Stimulated activated CD4-positive, alpha-beta T cell treated with anti-CD3 and anti-CD28 coated beads, Interleukin-4, amount 100 ng/mL, for 1 hour (primary cell): ENCODE measurements around the gene FREM1.

Experiments used
- DNase-seq: peaks from one replicate; pipeline ENCODE4 v3.0.0-alpha.2; 2020

FREM1 gene

GRCh38 chr9:14866200-14866749, 44.0 kb downstream of the FREM1 start:
- DNase-seq = no peak

DNA sequence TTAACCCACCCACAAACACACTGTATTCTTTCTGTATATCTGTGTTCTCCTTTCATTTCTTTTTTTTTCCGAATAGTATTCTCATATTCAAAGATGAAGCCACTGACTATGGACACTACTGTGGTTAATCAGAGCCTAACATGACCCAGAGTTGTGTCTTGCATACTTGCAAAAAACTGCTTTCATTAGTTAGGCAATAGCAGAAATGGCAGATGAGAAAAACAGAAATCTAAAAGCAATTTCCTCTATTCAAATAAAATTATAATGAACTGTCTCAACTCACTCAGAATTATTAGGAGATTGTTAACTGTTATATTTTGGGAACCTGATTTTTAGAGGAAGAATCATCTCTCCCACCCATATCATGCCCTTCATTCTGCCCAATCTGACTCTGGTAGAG, 45.9 kb downstream of the FREM1 start:
- no peak for DNase-seq

DNA sequence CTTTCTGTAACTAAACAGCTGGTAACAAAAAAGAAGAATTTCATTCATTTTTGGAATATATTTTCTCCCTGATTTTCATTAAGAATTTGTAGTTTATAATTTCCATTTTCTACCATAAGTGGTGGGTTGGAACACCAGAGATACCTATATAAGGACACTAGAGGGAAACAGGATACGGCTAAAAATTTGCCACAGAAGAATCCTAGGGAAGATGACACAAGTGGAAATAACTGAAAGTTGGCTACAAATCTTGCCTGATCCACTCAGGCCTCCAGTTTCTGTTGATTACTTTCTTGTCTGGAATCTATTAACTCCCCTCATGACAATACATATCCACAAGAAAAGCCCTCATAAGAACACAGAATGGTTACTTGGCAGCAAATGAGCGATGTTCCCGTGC, 46.8 kb downstream of the FREM1 start:
- DNase-seq = no peak

GRCh38 chr9:14857449-14858305, 52.6 kb downstream of the FREM1 start:
- no peak for DNase-seq

- DNase-seq = no peak
These were observed 60.4 kb downstream of the FREM1 start for GRCh38 chr9:14849851-14850250.

GRCh38 chr9:14849296-14849695, 60.9 kb downstream of the FREM1 start:
- DNase-seq = no peak

DNA sequence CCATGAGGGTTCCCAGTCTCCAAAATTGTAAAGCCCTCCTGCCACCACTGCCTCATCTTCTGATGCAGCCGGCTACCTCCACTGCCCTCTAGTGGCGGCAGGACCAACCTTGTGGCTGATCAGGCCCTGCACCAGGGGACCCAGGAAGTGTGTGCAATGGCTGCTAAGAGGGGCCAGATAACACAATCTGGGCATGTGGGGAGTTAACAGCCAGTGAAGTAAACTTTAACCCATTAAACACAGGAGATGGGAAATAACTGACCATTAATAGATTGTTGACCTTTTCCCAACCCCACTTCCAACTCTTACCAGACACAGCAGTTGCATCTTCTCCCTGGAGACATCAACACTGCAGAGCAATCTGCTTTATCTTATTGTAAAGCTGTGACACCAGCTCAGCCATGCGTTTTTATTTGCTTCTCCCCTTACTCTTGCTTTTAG, 63.3 kb downstream of the FREM1 start:
- DNase-seq = peak; percentile 56

GRCh38 chr9:14843163-14843562, 67.1 kb downstream of the FREM1 start:
- DNase-seq = no peak

- DNase-seq = no peak
These were observed 68.0 kb downstream of the FREM1 start for GRCh38 chr9:14842269-14842668.

DNA sequence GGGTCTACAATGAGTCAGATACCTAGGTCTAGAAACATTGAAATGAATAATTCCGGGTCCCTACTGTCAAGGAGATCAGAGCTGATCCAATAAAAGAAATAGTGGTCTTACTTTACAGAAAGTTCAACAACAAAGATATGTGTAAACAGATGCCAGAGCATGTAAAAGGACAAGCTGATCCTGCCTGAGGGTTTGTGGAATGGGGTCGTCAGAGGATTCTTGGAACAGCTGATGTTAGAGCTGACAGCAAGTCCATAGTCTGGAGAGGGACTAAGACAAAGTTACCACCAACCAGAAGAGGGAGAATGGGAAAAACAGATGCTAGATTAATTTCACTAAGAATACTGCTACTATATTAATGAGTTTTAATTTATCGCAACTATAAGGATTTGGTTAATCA, 71.5 kb downstream of the FREM1 start:
- DNase-seq = no peak

GRCh38 chr9:14836885-14837284, 73.3 kb downstream of the FREM1 start:
- DNase-seq = no peak

DNA sequence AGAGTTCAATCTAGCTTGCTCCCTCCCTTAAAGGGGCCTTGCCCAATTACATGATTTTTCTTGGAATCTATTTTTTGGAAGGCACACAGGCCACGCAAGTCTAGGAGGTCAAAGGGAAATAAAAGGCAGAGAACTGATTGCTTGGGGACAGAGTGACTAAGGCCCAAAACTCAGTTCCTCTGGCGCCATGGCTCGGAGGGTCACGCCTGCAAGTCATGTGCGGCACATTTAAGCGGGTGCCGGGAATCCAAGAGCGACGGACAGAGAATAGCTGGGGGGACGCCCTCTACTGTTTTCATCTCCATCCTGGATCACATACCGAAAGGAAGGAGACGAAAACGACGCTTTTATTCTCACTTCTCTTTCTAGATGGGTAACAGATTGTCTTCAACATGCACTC, 78.6 kb downstream of the FREM1 start:
- no peak for DNase-seq

DNA sequence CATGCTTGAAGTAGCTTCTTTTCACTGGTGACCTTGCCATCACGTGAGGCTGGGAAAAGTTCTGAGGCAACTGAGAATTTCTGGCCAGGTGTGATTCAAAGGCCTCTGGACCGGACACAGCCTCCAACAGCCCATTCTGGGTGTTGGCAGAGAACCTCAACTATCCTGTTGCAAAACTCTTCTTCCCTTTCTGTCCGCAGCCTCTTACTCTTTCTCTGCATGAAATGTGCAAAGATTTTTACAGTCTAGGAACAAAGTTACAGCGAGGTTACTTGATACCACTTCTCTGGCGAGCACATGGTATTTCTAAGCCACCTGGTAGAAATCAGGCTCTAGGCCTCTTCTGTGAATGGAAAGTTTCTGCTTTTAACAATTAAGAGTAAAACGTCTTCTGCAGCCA, 79.2 kb downstream of the FREM1 start:
- no peak for DNase-seq

GRCh38 chr9:14830057-14830456, 80.2 kb downstream of the FREM1 start:
- DNase-seq = no peak

GRCh38 chr9:14829204-14829603, 81.0 kb downstream of the FREM1 start:
- DNase-seq = no peak

DNA sequence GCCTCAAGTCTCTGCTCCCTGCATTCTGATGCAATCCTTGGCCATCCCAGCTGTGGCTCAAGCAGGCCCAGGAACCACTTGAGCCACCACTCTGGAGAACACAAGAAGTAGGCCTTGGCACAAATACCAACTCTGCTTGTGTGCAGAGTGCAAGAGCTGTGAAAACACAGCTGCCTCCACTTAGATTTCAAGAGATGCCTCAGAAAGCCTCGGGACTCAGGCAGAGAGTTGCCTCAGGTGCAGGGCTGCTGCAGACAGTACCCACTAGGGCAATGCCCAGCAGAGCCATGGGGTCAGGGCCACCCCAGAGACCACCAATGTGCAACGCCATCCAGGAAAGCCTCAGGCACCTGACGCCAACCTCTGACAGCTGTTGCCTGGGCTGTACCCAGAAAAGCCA, 82.4 kb downstream of the FREM1 start:
- no peak for DNase-seq

DNA sequence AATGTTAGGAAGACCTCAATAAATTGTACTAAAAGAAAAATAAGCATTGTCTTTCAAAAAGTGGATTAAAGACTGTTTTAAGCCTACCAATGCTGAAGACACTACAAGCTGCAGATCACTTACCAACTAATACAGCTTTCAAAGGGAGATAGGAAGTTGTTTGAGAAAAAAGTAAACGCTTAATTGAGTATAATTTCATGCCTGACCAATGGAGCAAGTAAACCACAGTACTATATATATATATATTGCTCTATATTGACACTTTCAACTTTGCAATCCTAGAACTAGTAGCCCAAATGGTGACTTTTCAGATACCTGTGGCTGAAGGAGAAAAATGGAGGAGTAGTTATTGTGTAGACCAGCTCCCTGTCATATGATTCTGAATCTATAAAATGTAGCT, 85.7 kb downstream of the FREM1 start:
- no peak for DNase-seq

DNA sequence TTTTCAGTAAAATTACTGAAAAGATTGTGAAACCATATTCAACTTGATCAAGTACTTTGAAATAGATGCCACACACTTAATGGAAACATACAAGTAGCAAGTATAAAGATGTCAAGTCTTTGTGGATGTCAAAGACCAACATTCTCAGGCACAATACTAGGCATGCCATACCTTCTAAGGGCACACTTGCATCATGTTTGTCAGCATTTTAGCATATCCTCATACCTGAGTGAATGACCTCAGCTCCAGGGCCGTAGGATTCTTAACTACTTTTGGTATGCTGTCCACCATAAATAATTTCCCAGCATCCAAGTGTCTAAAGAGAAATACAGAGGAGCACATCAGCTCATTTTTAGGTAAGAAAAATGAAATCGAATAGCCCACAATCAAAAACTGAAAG, 86.4 kb downstream of the FREM1 start:
- no peak for DNase-seq

DNA sequence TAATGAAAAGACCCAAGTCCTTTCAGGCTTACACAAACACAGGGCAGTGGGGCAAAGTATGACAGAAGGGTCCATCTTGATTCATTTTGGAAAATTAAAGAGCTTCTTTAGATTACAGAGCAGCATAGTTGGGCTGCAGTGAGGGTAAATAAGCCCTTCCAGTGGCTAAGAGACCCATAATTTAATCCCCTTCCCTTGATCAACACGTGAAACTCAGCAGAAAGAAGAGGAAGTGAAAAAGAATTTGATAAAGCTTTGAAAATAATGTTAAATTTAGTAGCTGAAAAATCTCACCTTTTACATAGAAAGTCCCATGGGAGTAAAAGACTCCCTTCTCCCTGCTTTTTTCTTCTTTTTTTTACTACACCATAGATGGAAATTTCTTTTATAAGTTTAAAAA, 87.6 kb downstream of the FREM1 start:
- no peak for DNase-seq

- DNase-seq = no peak
These were observed 91.0 kb downstream of the FREM1 start for GRCh38 chr9:14819183-14819582.

DNA sequence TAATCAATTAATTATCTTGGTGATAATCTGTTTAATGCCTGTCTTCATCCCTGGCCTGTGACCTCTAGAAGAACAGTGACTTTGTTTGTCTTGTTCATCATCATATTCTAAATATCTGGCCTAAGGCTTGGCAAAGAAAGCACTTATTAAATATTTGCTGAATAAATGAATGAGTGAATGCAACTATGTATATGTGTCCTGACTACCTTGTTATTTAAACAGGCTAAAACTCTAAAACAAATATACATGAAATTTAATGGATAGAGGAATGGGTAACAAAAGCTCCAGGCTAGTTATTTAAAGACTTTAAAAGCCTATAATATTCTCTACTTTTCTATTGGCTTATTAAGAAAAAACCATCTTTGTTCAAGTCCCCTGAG, 96.0 kb downstream of the FREM1 start:
- no peak for DNase-seq

DNA sequence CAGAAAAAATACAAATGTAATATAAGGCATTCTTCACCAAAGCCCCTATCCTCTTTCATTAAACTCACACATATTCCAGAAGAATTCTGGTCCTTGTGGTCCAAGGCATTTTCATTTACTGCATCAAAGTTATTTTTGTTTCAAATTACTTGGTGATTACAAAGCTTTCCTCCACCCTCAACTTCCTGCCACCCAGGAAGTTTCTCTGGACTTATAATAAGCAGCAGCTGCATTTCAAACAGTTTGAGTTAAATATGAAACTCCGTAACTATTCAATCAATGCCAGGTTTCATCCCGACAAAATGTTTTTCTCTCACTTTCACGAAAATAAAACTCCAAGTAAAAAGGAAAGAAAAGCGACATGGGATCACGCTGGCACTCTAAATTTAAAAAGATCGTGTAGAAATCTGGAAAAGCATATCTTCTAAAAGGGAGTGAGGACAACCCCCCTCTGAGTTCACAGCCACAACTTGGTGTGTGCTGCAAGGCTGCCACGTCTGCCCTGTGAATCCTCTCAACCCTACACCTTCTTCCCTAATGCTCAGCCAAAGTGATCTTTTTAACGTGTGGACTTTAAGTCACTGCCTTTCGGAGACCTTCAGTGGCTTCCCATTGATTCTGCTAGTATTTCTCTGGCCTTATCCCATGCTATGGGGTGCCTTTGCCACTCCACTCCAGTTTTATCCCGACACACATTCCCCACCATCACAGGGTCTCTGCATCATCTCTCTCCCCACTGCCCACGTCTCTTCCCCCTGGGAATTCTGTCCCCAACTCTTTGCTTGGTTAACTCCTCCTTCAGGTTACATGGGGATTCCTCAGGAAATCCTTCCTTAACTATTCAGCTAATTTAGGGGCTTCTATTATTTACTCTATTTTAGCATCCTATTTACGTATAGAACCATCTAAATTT, 96.6 kb downstream of the FREM1 start:
- DNase-seq = no peak

DNA sequence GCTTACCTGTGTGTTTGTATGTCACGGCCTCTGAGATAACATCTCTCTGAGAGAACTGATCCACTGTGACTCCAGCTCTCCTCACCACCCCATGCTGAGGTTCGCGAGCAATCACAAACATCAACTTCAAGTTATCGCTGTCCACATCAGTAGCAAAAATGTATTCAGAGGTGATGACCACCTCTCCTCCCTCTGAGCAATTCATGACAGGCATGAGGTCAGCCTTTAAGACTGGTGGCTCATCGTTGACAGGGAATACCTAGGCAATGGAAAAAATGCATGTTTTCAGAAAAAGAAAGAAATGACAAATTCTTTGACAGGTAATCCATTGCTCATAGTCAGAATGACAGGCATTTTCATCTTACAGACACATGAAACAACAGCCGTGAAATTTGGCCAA, 97.4 kb downstream of the FREM1 start:
- DNase-seq = no peak

GRCh38 chr9:14811844-14812243, 98.4 kb downstream of the FREM1 start:
- DNase-seq = no peak
